ENCODE measurements around the gene LRRC4C.

- TF ChIP-seq, protein P1, sequence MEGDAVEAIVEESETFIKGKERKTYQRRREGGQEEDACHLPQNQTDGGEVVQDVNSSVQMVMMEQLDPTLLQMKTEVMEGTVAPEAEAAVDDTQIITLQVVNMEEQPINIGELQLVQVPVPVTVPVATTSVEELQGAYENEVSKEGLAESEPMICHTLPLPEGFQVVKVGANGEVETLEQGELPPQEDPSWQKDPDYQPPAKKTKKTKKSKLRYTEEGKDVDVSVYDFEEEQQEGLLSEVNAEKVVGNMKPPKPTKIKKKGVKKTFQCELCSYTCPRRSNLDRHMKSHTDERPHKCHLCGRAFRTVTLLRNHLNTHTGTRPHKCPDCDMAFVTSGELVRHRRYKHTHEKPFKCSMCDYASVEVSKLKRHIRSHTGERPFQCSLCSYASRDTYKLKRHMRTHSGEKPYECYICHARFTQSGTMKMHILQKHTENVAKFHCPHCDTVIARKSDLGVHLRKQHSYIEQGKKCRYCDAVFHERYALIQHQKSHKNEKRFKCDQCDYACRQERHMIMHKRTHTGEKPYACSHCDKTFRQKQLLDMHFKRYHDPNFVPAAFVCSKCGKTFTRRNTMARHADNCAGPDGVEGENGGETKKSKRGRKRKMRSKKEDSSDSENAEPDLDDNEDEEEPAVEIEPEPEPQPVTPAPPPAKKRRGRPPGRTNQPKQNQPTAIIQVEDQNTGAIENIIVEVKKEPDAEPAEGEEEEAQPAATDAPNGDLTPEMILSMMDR (conservative IDR thresholded peaks at IDR 0.05; ENCODE audit: low read depth in 2 of 2), result no peak
- no peak for TF ChIP-seq CREB1 (CRISPR knock-in tag; IDR thresholded peaks at IDR 0.05; ENCODE audit: low read depth)
- no peak for TF ChIP-seq STAT1 (IDR thresholded peaks at IDR 0.05; ENCODE audit: unreplicated experiment)
- TF ChIP-seq EZH2phosphoT487 (IDR thresholded peaks at IDR 0.05; ENCODE audit: unreplicated experiment), result no peak
- TF ChIP-seq JUNB (IDR thresholded peaks at IDR 0.05; ENCODE audit: unreplicated experiment), result no peak
- no peak for TF ChIP-seq EZH2 (IDR thresholded peaks at IDR 0.05; ENCODE audit: low read depth, unreplicated experiment)
- TF ChIP-seq POLR2AphosphoS5 (IDR thresholded peaks at IDR 0.05; ENCODE audit: low read depth), result no peak
- TF ChIP-seq, protein P2, sequence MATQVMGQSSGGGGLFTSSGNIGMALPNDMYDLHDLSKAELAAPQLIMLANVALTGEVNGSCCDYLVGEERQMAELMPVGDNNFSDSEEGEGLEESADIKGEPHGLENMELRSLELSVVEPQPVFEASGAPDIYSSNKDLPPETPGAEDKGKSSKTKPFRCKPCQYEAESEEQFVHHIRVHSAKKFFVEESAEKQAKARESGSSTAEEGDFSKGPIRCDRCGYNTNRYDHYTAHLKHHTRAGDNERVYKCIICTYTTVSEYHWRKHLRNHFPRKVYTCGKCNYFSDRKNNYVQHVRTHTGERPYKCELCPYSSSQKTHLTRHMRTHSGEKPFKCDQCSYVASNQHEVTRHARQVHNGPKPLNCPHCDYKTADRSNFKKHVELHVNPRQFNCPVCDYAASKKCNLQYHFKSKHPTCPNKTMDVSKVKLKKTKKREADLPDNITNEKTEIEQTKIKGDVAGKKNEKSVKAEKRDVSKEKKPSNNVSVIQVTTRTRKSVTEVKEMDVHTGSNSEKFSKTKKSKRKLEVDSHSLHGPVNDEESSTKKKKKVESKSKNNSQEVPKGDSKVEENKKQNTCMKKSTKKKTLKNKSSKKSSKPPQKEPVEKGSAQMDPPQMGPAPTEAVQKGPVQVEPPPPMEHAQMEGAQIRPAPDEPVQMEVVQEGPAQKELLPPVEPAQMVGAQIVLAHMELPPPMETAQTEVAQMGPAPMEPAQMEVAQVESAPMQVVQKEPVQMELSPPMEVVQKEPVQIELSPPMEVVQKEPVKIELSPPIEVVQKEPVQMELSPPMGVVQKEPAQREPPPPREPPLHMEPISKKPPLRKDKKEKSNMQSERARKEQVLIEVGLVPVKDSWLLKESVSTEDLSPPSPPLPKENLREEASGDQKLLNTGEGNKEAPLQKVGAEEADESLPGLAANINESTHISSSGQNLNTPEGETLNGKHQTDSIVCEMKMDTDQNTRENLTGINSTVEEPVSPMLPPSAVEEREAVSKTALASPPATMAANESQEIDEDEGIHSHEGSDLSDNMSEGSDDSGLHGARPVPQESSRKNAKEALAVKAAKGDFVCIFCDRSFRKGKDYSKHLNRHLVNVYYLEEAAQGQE (IDR thresholded peaks at IDR 0.05; ENCODE audit: unreplicated experiment), result no peak
Observed at GRCh38 chr11:41459465-41460401, at the start of gene LRRC4C.

All from GM23338 (cell line).